C1 segment of cervical spinal cord (tissue), 14 donors: ENCODE measurements around the gene C9orf72.
"Not testable (repeated sequence)": the region's sequence is repeated elsewhere in the genome, so short reads cannot be mapped to it uniquely, and the experiment has no call there.

Experiments used
- DNase-seq, 14 donors: peaks; one replicate each; lab custom pipeline; 2025; lab: John Stamatoyannopoulos, UW

C9orf72 gene

GRCh38 chr9:27519466-27520465 lies 53.5 kb downstream of the C9orf72 start:
- no peak for DNase-seq

GRCh38 chr9:27518809-27519208 lies 54.5 kb downstream of the C9orf72 start:
- no peak for DNase-seq

- no peak for DNase-seq
These were observed 55.3 kb downstream of the C9orf72 start for GRCh38 chr9:27518006-27518405.

GRCh38 chr9:27514551-27514950 lies 58.7 kb downstream of the C9orf72 start:
- no peak for DNase-seq

GRCh38 chr9:27511771-27512170 lies 61.5 kb downstream of the C9orf72 start:
- DNase-seq = no peak

GRCh38 chr9:27510780-27511179 lies 62.5 kb downstream of the C9orf72 start:
- DNase-seq = no peak

GRCh38 chr9:27506981-27507380 lies 66.3 kb downstream of the C9orf72 start:
- DNase-seq = no peak

- no peak for DNase-seq
These were observed 67.5 kb downstream of the C9orf72 start for GRCh38 chr9:27505744-27506161.

GRCh38 chr9:27504259-27504658 lies 69.0 kb downstream of the C9orf72 start:
- no peak for DNase-seq

GRCh38 chr9:27503623-27504022 lies 69.7 kb downstream of the C9orf72 start:
- DNase-seq = peak in 1 of 14 donors; percentile 19

- not testable (repeated sequence) for DNase-seq
These were observed 72.4 kb downstream of the C9orf72 start for GRCh38 chr9:27500902-27501301.

GRCh38 chr9:27499451-27499850 lies 73.8 kb downstream of the C9orf72 start:
- DNase-seq = no peak

- DNase-seq = peak in 7 of 14 donors; percentile 24 to 87 (median 37)
These were observed 75.3 kb downstream of the C9orf72 start for GRCh38 chr9:27497883-27498417.
